ENCODE results near the gene PIM3.
A peak's percentile ranks its signal among the peaks of the same experiment; 100 is the strongest.
"Not testable (repeated sequence)": the region's sequence is repeated elsewhere in the genome, so short reads cannot be mapped to it uniquely, and the experiment has no call there.

PIM3 gene

DNA sequence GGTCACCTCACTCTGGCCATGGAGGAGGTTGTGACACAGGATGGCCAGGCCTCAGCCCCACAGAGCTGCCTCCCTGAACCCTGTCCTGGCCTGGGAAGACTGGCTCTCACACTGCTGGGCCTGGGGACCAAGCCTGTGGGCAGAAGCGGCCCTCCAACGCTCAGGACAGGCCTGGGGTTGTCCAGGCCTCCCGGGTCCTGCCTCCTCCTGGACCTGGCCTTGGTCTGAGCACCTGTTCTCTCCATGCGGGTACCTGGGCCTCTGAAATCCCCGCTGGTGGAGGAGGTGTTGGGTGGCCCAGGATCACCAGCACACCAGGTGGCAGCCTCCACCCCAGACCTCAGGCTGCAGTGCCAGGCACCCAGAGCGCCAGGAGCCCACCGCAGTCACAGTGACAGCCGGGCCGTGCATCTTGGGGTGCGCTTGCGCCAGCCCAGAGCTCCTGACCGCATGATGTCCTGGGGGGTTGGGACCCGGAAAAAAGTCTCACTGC, 16.1 kb upstream of the PIM3 start:
- H3K9me3 Mint-ChIP-seq, result no peaks in the 10 kb centered on the region
- peaks cover 3% of the 10 kb centered on the region for H3K36me3 Mint-ChIP-seq (ENCODE audit: low read depth)
- H3K27ac Mint-ChIP-seq, result no peak overlapping the region
- H3K27me3 Mint-ChIP-seq (ENCODE audit: low read depth), result no peaks in the 10 kb centered on the region
- H3K4me3 Mint-ChIP-seq, result no peak overlapping the region
- H3K4me1 Mint-ChIP-seq (ENCODE audit: low read depth), result peaks cover 12% of the 10 kb centered on the region

DNA sequence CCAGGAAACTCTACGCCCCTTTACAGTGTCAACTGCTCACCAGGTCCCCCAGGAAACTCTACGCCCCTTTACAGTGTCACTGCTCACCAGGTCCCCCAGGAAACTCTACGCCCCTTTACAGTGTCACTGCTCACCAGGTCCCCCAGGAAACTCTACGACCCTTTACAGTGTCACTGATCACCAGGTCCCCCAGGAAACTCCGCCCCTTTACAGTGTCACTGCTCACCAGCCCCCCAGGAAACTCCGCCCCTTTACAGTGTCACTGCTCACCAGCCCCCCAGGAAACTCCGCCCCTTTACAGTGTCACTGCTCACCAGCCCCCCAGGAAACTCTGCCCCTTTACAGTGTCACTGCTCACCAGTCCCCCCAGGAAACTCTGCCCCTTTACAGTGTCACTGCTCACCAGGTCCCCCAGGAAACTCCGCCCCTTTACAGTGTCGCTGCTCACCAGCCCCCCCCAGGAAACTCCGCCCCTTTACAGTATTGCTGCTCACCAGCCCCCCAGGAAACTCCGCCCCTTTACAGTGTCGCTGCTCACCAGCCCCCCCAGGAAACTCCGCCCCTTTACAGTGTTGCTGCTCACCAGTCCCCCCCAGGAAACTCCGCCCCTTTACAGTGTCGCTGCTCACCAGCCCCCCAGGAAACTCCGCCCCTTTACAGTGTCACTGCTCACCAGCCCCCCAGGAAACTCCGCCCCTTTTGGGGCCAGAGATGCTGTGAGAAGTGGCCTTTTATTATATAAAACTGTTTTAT, 15.4 kb upstream of the PIM3 start:
- H3K4me3 Mint-ChIP-seq; H3K36me3 Mint-ChIP-seq (ENCODE audit: low read depth); H3K27me3 Mint-ChIP-seq (ENCODE audit: low read depth); H3K9me3 Mint-ChIP-seq: not testable (repeated sequence)
- Mint-ChIP-seq H3K4me1 (ENCODE audit: low read depth) (peaks cover 12% of the 10 kb centered on the region), H3K27ac (peak overlapping the region; percentile 91)

DNA sequence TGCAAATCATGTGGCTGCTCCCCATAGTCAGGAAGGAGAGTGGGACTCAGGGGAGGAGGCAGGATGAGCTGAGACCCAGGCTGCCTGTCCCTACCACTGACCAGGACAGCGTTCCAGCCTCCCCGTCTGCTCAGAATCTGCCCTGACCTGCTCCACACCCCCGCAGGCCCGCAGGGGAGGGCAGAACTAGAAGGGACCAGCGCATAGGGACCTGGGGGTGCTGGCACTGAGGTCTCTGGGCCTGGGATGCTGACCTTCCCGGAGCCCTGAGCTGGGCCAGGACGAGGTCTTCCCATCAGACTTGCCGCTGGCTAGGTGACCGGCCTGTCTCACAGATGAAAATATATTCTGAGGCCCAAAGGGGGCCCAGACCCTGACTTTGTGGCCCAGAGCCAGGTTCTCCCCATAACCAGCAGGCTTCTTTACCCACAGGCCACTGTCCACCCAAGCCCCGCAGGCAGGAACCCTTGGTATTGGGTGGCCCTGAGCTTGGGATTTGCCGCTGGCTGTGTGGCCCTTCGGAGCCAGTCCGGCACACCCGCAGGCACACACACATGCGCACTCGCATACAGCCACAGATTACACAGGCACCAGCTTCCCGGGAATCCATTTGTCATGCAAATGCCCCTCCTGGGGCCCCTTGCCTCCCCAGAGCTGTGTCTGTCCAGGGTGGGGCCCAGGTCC, 13.8 kb upstream of the PIM3 start:
- Mint-ChIP-seq H3K27ac (no peak overlapping the region), H3K4me1 (ENCODE audit: low read depth) (peaks cover 6% of the 10 kb centered on the region), H3K9me3 (no peaks in the 10 kb centered on the region)

DNA sequence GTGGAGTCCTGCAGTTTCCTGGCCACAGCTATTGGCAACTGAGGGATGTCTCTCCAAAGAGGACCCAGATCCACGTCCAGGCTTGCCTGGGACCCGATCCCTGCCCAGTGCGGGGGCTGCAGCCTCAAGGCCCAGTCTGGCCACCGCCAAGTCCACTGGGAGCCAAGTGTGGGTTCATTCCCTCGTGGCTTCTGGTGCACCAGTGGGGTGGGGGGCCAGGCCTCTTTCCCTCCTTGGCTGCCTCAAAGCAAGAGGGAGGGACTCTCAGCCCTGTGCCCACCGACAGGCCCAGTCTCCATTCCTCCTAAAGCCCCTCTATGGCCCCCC, 13.3 kb upstream of the PIM3 start:
- Mint-ChIP-seq H3K4me3 (no peak overlapping the region), H3K27ac (no peak overlapping the region), H3K27me3 (ENCODE audit: low read depth) (no peaks in the 10 kb centered on the region), H3K9me3 (no peaks in the 10 kb centered on the region), H3K4me1 (ENCODE audit: low read depth) (peaks cover 6% of the 10 kb centered on the region), H3K36me3 (ENCODE audit: low read depth) (no peaks in the 10 kb centered on the region)

More for the DNA sequence above, 13.8 kb upstream of the PIM3 start:
- Mint-ChIP-seq H3K27me3 (ENCODE audit: low read depth) (no peaks in the 10 kb centered on the region), H3K36me3 (ENCODE audit: low read depth) (no peaks in the 10 kb centered on the region), H3K4me3 (no peak overlapping the region)

DNA sequence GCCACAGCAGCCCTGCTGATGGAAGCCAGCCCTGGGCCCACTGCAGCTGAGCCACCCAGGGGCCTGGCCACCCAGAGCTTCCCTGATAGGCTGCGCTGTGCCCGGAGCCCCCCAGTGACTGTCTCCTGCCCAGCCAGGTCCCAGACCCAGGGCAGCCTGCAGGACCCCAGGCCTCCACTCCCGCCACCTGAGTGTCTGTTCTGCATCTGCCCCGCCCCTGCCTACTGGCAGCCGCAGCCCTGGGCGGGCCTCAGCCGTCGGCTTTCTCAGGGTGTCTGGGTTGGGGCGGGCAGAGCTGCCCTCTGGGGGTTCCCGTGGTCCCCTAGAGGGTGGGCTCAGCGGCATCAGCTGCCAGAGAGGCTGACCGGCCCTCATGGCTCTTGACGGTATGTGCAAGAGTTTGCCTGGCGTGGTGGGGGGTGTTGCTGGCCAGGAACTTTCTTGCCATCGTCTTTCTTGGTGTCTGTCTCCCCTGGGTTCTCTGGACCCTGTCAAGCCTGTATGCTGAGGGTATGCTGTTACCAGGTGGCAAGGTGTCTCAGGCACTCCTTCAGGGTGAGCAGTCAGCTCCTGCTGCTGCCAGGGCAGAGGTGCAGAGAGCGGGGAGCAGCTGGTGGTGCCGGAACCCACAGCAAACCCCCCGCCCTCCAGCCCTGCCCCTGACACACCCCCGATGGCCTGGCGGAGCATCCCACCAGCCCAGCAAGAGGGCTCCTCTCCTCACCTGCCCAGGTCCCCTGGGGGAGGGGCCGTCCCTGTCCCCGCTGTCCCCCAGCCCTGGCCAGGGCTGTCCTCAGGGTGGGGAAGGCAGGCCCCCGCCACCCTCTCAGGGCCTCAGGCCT, 12.2 kb upstream of the PIM3 start:
- Mint-ChIP-seq H3K27ac (no peak overlapping the region), H3K36me3 (ENCODE audit: low read depth) (no peaks in the 10 kb centered on the region), H3K27me3 (ENCODE audit: low read depth) (no peaks in the 10 kb centered on the region), H3K4me3 (no peak overlapping the region), H3K9me3 (no peaks in the 10 kb centered on the region), H3K4me1 (ENCODE audit: low read depth) (peaks cover 6% of the 10 kb centered on the region)

DNA sequence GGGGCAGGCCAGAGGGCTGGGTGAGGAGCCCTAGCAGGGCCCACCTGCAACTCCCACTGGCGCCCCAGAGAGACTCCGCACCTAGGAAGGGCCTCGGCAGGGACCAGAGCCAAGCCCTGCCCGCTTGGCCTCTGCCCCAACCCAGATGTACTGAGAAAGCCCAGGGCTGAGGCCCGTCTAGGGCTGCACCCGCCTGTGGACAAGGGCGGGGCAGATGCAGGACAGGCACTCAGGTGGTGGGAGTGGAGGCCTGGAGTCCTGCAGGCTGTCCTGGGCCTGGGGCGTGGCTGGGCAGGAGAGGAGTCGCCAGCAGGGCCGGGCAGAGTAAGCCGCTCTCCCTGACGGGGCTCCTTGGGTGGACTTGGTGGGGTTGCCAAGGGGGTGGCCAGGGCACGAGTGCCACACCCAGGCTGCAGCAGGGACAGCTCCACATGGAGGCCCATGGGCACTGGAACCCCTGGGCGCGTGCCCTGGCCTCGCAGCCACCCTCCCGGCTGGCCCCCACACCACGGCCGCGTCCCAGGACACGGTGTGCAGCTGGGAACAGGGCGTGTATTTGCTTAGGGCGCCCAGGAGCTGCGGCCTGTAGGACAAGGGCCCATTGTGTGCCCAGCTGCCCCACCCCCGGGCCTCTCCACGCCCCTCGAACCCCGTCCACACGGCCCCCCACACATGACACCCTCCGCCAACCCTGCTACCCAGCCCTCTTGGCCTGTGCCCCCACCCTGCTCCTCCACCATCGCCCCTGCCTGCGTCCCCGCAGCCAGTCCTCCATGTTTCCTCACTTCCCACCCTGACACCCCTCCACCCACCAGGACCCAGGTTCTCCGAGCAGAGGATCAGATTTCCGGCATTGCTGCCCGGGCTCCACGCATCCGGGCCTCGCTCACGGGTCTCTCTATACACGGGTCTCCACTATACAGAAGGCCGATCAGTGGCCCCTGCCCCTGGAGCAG, 11.3 kb upstream of the PIM3 start:
- H3K27me3 Mint-ChIP-seq (ENCODE audit: low read depth), result no peaks in the 10 kb centered on the region

DNA sequence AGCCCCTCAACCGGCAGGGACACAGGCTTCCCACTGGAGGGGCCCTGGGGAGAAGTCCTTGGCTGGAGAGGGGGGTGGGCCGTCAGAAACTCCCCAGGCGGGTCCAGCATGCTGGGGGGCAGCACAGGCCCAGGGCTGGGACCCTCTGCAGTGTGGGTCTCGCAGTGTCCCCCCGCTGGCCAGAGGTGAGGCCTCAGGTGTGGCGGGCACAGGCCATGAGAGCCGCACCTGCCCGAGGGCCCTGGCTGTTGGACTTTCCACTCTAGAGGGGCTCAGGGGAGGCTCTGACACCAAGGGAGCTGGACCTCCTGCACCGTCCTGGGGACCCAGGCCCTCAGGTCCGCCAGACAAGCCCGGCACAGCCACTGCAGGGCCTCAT, 10.7 kb upstream of the PIM3 start:
- peaks cover 6% of the 10 kb centered on the region for H3K4me1 Mint-ChIP-seq (ENCODE audit: low read depth)
- no peaks in the 10 kb centered on the region for H3K27me3 Mint-ChIP-seq (ENCODE audit: low read depth)
- H3K9me3 Mint-ChIP-seq, result no peaks in the 10 kb centered on the region
- no peak overlapping the region for H3K27ac Mint-ChIP-seq
- H3K4me3 Mint-ChIP-seq, result no peak overlapping the region
- no peaks in the 10 kb centered on the region for H3K36me3 Mint-ChIP-seq (ENCODE audit: low read depth)

More for the DNA sequence above, 11.3 kb upstream of the PIM3 start:
- Mint-ChIP-seq H3K27ac (no peak overlapping the region), H3K4me3 (no peak overlapping the region), H3K9me3 (no peaks in the 10 kb centered on the region), H3K4me1 (ENCODE audit: low read depth) (peaks cover 6% of the 10 kb centered on the region), H3K36me3 (ENCODE audit: low read depth) (no peaks in the 10 kb centered on the region)

DNA sequence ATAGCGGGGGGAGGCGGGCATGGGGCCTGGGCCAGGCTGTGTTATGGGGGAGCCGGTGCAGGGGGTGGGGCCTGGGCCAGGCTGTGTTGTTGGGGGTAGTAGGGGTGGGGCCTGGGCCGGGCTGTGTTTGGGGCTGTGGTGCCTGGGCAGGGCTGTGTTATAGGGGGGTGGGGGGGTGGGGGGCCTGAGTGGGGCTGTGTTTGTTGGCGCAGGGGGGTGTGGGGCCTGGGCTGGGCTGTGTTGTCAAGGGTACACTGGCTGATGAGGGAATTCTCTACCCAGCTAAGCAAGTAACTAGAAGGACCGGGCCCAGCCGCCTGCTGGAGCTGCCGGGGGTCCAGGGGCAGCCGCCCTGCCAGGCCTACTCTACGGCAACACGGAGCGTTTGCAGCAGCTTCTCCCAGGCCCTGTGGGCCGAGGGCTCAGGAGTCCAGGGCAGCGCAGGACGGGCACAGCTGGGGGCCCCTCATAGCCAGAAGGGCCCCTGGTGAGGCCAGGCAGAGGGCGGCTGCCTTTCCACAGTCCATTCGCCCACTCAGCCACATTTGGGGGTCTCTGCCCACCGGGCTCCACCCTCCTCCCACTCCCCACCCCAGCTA, 10.1 kb upstream of the PIM3 start:
- Mint-ChIP-seq H3K36me3 (ENCODE audit: low read depth) (no peaks in the 10 kb centered on the region), H3K4me3 (no peak overlapping the region), H3K9me3 (no peaks in the 10 kb centered on the region), H3K27ac (no peak overlapping the region), H3K27me3 (ENCODE audit: low read depth) (no peaks in the 10 kb centered on the region), H3K4me1 (ENCODE audit: low read depth) (peaks cover 4% of the 10 kb centered on the region)

DNA sequence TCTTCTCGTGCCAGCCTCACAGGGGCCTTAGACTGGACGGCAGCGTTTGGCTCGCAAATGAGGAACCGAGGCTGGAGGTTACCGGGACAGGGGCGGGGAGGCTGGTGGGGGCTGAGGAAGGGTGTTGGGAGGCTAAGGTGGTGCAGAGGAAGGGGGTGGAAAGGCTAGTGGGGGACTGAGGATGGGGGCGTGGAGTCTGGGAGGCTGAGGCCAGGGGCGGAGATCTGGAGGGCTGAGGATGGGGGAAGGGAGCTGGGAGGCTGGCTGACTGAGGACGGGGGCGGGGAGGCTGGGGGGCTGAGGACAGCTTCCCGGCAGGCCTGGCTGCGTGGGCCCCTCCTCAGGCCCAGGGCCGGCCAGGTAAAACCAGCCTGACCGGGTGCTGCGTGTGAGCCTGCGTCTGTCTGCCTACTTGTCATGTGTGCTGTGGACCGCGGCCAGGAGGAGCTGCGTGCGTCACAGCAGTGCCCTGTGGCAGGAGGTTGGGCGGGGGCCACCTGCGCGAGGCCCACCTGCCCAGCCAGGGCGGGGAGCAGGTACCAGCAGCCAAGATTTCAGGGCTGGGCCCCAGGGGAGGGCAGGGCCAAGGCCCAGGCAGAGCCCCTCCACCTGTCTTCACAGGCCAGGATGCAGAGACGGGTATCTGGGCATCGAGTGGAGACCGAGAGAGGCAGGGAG, 9.4 kb upstream of the PIM3 start:
- Mint-ChIP-seq H3K27ac (no peak overlapping the region), H3K9me3 (no peaks in the 10 kb centered on the region), H3K27me3 (ENCODE audit: low read depth) (no peaks in the 10 kb centered on the region), H3K4me1 (ENCODE audit: low read depth) (no peaks in the 10 kb centered on the region), H3K4me3 (no peak overlapping the region), H3K36me3 (ENCODE audit: low read depth) (no peaks in the 10 kb centered on the region)

DNA sequence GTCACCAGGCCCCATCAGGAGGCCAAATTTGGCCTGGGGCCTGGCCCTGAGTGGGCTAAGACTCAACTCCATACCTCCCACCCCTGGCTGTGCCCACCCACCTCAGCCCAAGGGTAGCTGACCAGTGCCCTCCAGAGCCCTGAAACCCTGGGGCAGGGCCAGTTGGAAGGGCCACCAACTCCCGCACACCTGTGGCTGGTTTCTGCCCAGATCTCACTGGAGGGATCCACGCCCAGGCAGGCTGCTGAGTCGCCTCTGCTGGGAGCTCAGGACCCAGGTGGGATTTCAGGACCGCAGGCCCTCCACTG, 8.9 kb upstream of the PIM3 start:
- Mint-ChIP-seq H3K9me3 (no peaks in the 10 kb centered on the region), H3K4me3 (no peak overlapping the region), H3K4me1 (ENCODE audit: low read depth) (no peaks in the 10 kb centered on the region), H3K36me3 (ENCODE audit: low read depth) (no peaks in the 10 kb centered on the region), H3K27me3 (ENCODE audit: low read depth) (no peaks in the 10 kb centered on the region), H3K27ac (no peak overlapping the region)

DNA sequence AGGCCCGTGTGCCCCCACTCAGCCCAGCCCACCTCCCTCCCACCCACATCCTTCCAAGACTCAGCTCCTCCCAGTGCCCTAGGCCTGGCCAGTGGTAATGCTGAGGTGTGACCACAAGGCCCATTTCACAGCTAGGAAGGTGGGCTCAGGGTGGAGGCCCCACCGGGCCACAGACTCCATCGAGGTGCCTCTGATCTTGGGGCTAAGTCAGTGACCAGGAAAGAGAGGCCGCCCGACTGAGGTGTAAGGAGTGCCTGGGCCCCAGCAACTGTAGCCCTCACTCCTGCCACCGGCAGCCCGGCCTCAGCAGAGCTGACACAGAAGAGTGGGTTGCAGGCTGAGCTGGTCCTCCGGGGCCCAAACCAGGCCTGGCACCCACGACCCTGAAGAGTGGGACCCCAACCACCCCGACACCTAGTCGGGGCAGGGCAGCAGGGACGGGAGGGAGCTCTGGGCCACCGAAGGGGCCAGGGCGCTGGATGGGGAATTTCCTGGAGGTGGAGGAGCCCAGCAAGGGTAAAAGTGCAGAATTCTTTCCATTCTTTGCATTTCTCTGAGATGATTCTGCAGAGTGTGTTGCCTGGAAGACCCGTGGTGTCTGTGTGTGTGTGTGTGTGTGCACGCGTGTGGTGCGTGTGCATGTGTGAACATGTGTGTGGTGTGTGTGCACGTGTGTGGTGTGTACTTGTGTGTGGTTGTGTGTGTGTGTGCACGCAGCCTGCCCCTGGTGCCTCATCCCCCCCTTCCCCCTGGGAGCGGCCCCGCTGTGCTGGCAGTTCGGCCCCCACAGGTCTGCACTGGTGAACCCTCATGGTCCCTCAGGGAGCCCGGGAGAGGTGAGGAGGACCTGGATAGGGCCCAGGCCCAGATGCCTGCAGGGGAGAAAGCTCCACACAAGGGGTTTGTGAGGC, 8.3 kb upstream of the PIM3 start:
- Mint-ChIP-seq H3K36me3 (ENCODE audit: low read depth) (no peaks in the 10 kb centered on the region), H3K9me3 (no peaks in the 10 kb centered on the region), H3K27me3 (ENCODE audit: low read depth) (no peaks in the 10 kb centered on the region), H3K27ac (no peak overlapping the region), H3K4me3 (no peak overlapping the region), H3K4me1 (ENCODE audit: low read depth) (peaks cover 2% of the 10 kb centered on the region)

DNA sequence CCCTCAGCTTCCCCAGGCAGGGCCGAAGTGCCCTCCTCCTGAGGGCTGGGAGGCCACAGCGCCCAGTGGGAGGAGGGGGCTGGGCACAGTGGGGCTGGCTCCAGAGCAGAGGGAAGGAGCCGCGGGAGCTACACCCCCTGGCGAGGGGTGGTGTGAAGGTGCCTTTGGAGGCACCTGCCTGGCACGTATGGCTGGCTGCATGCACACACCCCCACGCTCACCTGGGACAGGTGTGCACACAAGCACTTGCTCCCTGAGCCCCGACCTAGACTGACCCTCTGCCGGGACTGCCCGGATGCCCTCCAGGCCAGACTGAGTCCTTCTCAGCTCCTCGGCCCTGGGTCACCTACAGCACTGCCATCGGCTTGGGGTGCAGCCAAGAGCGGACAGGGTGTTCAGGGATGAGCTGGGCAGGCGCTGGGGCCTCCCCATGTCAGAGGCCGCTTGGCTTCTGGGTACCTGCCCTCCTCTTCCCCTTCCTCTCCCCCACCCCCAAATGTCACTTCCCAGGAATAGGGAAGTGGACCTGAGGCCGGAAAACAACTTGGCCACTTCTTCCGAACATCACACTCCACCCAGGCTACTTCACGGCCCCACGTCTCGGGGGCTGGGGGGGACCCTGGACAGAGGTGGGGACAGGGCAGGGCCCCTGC, 7.4 kb upstream of the PIM3 start:
- Mint-ChIP-seq H3K27ac (no peak overlapping the region), H3K4me1 (ENCODE audit: low read depth) (peaks cover 2% of the 10 kb centered on the region), H3K27me3 (ENCODE audit: low read depth) (no peaks in the 10 kb centered on the region), H3K36me3 (ENCODE audit: low read depth) (no peaks in the 10 kb centered on the region), H3K4me3 (no peak overlapping the region), H3K9me3 (no peaks in the 10 kb centered on the region)
